ENCODE data around the gene PITX3. TPM values are rescaled to one million over a fixed set of nuclear protein-coding genes. Genes with fewer than 3 reads are reported as not detected.

Gene PITX3
- total RNA-seq = not detected

DNA sequence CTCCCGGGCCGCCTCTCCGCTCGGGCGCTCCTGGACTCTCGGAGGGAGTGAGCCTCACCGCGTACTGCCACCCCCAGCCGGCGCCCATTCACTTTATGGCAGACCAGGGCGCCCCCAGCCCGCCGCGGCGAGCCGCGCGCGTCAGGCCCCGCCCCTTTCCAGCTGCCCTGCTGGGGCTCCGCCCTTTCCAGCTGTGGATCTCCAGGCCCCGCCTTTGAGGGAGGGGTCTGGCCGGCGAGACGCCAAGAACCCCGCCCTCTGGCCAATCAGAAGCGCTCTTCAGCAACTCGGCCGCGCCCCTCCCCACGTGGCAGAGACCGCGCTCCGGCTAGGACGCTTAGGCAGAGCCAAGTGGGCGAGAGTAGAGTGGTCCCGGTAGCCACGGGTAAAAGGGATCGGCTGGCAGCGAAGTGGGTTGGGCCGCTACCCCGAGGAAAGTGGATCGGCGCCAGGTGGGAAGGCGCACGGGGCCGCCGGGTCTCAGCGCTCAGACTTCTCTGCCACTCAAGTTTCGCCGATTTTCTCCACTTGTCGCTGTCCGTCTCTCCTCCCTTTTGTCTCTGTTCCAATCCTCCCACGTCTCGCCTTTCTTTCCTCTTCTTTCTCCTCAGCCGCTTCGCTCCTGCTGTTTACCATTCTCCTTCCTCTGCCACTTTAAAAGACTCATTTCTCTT, at the start of gene PITX3:
Gene PITX3 (minus strand): TSS at position 69 of the 674 bp plus-strand sequence. CDS start 9,432 bp downstream, outside the sequence.
- TF ChIP-seq, protein P1, sequence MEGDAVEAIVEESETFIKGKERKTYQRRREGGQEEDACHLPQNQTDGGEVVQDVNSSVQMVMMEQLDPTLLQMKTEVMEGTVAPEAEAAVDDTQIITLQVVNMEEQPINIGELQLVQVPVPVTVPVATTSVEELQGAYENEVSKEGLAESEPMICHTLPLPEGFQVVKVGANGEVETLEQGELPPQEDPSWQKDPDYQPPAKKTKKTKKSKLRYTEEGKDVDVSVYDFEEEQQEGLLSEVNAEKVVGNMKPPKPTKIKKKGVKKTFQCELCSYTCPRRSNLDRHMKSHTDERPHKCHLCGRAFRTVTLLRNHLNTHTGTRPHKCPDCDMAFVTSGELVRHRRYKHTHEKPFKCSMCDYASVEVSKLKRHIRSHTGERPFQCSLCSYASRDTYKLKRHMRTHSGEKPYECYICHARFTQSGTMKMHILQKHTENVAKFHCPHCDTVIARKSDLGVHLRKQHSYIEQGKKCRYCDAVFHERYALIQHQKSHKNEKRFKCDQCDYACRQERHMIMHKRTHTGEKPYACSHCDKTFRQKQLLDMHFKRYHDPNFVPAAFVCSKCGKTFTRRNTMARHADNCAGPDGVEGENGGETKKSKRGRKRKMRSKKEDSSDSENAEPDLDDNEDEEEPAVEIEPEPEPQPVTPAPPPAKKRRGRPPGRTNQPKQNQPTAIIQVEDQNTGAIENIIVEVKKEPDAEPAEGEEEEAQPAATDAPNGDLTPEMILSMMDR (IDR thresholded peaks at IDR 0.05; ENCODE audit: low read depth) = no peak

- TF ChIP-seq, protein P1 (IDR thresholded peaks at IDR 0.05; ENCODE audit: low read depth) = no peak
These were observed 48.5 kb upstream of the PITX3 start for GRCh38 chr10:102289840-102290239.

- TF ChIP-seq, protein P1 (IDR thresholded peaks at IDR 0.05; ENCODE audit: low read depth) = no peak
These were observed 48.0 kb upstream of the PITX3 start for GRCh38 chr10:102289356-102289755.

DNA sequence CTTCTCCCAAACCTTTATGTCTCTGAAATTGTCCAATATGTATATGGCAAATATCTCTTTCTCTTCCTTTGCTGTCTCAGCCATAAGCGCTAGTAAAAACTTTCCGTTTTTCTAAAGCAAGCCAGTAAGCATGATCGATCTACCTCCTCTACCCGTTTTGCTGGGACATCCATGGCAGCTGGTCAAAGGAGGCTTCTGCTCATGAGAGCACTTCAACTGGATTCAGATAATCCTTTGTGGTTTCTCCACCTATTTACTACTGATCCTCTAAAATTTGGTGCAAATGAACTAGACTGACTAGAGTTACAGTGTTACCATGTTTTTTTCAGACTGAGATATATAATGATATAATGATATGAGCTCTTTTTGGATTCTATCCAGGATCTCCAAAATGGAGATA, 46.7 kb upstream of the PITX3 start:
- TF ChIP-seq, protein P1 (IDR thresholded peaks at IDR 0.05; ENCODE audit: low read depth) = no peak

- TF ChIP-seq, protein P1 (IDR thresholded peaks at IDR 0.05; ENCODE audit: low read depth) = no peak
These were observed 46.2 kb upstream of the PITX3 start for GRCh38 chr10:102287538-102287937.

GRCh38 chr10:102286216-102286615, 44.9 kb upstream of the PITX3 start:
- TF ChIP-seq, protein P1 (IDR thresholded peaks at IDR 0.05; ENCODE audit: low read depth) = no peak

DNA sequence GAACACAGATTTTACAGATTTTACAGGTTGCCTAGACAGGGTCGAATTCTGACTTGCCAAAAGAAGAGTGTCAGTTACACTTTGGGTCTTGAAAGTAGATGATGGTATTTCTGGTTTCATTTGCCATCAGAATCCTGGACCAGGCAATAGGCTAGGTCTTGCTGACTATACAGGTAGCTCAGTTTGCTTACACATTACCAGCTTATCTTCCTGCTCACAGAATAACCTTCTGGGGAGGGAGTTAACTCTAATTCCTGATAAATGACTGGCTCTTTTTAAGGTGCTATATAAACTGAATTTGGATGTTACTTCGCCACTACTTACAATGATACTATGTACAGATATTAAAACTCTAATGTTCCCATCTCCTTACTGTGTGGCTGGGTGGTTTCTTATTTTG, 43.8 kb upstream of the PITX3 start:
- TF ChIP-seq, protein P1 (IDR thresholded peaks at IDR 0.05; ENCODE audit: low read depth) = no peak
